ENCODE results near the gene GRK4. TPM values are rescaled to one million over a fixed set of nuclear protein-coding genes. Genes with fewer than 3 reads are reported as not detected.

GRK4 gene
- total RNA-seq, 1 donor from 2014 or later = 6.7 TPM

DNA sequence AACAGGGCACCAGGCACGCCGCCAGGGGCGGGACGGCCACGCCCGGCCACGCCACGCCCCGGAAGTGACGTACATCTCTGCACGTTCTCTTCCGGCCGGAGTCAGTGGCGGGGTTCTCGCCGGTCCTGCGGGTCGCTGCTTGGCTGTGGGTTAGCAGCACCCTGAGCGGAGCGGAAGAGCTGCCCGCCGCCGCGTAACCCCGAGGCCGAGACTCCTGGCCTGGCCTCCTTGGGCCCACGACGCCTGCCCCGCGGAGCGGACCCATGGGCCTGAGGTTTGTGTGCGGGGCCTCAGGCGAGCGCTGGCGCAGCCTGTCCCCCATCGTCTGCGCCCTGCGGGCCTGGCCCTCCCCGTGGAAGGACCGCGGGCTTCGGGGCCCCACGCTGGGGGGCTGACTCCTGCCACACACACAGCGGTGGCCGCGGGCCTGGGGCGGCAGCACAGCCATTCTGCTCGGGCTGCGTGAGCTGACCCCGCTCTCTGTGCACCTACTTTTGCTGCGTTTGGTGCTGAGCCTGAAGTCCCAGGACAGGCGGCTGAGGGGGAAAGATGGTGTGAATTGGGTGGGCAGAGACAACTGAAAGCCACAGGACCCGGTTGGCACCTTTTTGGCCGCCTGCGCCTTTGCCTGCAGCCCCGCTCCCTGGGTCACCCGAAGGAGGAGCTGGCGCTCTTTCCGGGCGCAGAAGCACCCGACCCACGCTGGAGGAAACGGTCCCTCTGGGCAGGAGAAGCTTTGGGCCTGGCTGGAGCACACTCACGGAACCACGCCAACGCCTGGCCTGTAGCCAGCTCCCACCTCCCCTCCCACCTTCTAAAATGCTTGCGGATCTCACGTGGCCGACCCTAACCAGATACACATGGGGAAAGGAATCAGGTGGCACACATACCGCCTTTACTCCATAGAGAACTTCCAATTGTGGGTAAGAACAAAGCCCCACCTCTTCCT, 28.3 kb upstream of the GRK4 start:
- Histone ChIP-seq H2AFZ (ENCODE audit: low read depth, low read length) (peak overlapping the region; percentile 64), H3K9me3 (ENCODE audit: insufficient read depth, low read depth, low read length) (peaks cover 4% of the 10 kb centered on the region), H3K27ac (ENCODE audit: low read depth, low read length) (peak overlapping the region; percentile 74), H3K79me2 (ENCODE audit: insufficient read depth, low read length) (peaks cover 67% of the 10 kb centered on the region), H3K4me3 (ENCODE audit: insufficient read depth, low read depth, low read length) (peak overlapping the region; percentile 77), H4K20me1 (ENCODE audit: insufficient read depth, low read length) (peaks cover 66% of the 10 kb centered on the region), H3K9ac (ENCODE audit: low read length) (peak overlapping the region; percentile 96), H3K36me3 (ENCODE audit: insufficient read depth, low read length) (peaks cover 20% of the 10 kb centered on the region), H3K27me3 (ENCODE audit: insufficient read depth, low read length) (no peaks in the 10 kb centered on the region), H3K4me1 (ENCODE audit: insufficient read depth, low read length) (peaks cover 44% of the 10 kb centered on the region), H3K4me2 (ENCODE audit: low read length) (peak overlapping the region; percentile 88)
- FAIRE-seq = no peak
- peak overlapping the region; percentile 90 for H3K4me3 Mint-ChIP-seq (ENCODE audit: unreplicated experiment)
- H3K9me3 Mint-ChIP-seq (ENCODE audit: unreplicated experiment) = no peaks in the 10 kb centered on the region
- peak overlapping the region; percentile 75 for H3K27ac Mint-ChIP-seq (ENCODE audit: unreplicated experiment)
- H3K36me3 Mint-ChIP-seq (ENCODE audit: low read depth, unreplicated experiment) = peaks cover 13% of the 10 kb centered on the region
- no peaks in the 10 kb centered on the region for H3K27me3 Mint-ChIP-seq (ENCODE audit: low read depth, unreplicated experiment)
- TF ChIP-seq, protein P1, sequence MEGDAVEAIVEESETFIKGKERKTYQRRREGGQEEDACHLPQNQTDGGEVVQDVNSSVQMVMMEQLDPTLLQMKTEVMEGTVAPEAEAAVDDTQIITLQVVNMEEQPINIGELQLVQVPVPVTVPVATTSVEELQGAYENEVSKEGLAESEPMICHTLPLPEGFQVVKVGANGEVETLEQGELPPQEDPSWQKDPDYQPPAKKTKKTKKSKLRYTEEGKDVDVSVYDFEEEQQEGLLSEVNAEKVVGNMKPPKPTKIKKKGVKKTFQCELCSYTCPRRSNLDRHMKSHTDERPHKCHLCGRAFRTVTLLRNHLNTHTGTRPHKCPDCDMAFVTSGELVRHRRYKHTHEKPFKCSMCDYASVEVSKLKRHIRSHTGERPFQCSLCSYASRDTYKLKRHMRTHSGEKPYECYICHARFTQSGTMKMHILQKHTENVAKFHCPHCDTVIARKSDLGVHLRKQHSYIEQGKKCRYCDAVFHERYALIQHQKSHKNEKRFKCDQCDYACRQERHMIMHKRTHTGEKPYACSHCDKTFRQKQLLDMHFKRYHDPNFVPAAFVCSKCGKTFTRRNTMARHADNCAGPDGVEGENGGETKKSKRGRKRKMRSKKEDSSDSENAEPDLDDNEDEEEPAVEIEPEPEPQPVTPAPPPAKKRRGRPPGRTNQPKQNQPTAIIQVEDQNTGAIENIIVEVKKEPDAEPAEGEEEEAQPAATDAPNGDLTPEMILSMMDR (IDR thresholded peaks at IDR 0.05; ENCODE audit: insufficient read depth, low read depth, low read length) = no peak
- TF ChIP-seq EZH2 (IDR thresholded peaks at IDR 0.05; ENCODE audit: insufficient read depth, low read length) = no peak
- peaks cover 24% of the 10 kb centered on the region for H3K4me1 Mint-ChIP-seq (ENCODE audit: low read depth, unreplicated experiment)
- peak; percentile 68 for DNase-seq (ENCODE audit: low read depth)

DNA sequence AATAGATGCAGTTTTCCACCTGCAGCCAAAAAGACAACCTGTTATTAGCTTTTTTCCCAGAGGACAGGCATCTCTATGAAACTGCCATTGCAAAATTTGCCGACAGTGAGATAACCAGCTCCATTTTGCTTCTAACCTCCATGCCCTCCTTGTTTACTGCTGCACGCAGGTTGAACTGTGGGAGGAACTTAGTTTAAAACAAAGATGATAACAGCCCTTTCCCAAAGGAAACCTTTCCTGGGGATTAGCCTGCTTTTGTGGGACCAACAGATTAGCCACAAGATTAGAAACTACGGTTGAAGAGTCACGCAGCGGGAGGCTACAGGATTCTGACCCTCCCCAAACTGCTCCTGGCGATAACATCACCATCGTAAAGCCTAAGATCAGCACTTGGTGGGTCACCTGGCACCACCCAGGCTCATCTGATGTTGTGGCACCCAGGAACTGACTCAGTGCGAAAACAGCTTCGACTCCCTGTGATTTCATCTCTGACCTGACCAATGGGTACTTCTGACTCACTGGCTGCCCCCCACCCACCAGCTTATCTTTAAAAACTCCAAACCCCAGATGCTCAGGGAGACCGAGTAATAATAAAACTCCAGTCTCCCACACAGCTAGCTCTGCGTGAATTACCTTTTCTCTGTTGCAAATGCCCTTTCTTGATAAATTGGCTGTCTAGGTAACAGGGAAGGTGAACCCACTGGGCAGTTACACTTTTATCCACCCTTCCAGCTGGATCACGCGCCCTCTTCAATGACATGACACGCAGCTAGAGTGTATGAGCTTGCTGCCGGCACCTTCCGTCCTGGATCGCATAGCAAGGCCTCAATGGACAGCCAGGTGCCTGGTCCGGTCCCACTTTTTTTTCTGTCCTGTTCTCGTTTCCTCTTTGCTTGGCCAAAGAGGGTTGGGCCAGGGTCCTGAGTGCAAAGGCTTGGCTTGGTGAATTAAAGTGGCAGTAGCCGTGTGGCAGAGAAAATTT, 27.3 kb upstream of the GRK4 start:
- Histone ChIP-seq H3K4me1 (ENCODE audit: insufficient read depth, low read length) (peaks cover 44% of the 10 kb centered on the region), H3K27ac (ENCODE audit: low read depth, low read length) (peak overlapping the region; percentile 74), H3K79me2 (ENCODE audit: insufficient read depth, low read length) (peaks cover 71% of the 10 kb centered on the region), H4K20me1 (ENCODE audit: insufficient read depth, low read length) (peaks cover 68% of the 10 kb centered on the region), H3K27me3 (ENCODE audit: insufficient read depth, low read length) (no peaks in the 10 kb centered on the region), H2AFZ (ENCODE audit: low read depth, low read length) (no peak overlapping the region), H3K9me3 (ENCODE audit: insufficient read depth, low read depth, low read length) (peaks cover 4% of the 10 kb centered on the region), H3K36me3 (ENCODE audit: insufficient read depth, low read length) (peaks cover 25% of the 10 kb centered on the region), H3K4me2 (ENCODE audit: low read length) (peak overlapping the region; percentile 88), H3K4me3 (ENCODE audit: insufficient read depth, low read depth, low read length) (peak overlapping the region; percentile 77), H3K9ac (ENCODE audit: low read length) (peak overlapping the region; percentile 96)
- peak overlapping the region; percentile 90 for H3K4me3 Mint-ChIP-seq (ENCODE audit: unreplicated experiment)
- peak overlapping the region; percentile 75 for H3K27ac Mint-ChIP-seq (ENCODE audit: unreplicated experiment)
- H3K4me1 Mint-ChIP-seq (ENCODE audit: low read depth, unreplicated experiment) = peaks cover 24% of the 10 kb centered on the region
- peaks cover 17% of the 10 kb centered on the region for H3K36me3 Mint-ChIP-seq (ENCODE audit: low read depth, unreplicated experiment)
- H3K9me3 Mint-ChIP-seq (ENCODE audit: unreplicated experiment) = no peaks in the 10 kb centered on the region
- no peak for FAIRE-seq
- TF ChIP-seq EZH2 (IDR thresholded peaks at IDR 0.05; ENCODE audit: insufficient read depth, low read length) = no peak
- TF ChIP-seq, protein P1 (IDR thresholded peaks at IDR 0.05; ENCODE audit: insufficient read depth, low read depth, low read length) = no peak
- no peaks in the 10 kb centered on the region for H3K27me3 Mint-ChIP-seq (ENCODE audit: low read depth, unreplicated experiment)
- DNase-seq (ENCODE audit: low read depth) = peak; percentile 77
